Trophoblast cell (in vitro differentiated cells and primary cell): ENCODE measurements around the gene ZBTB37.
"Not testable (repeated sequence)": the region's sequence is repeated elsewhere in the genome, so short reads cannot be mapped to it uniquely, and the experiment has no call there.

Experiments used
- DNase-seq, 2 donors: peaks; one replicate each; pipeline ENCODE4 v3.0.0-alpha.2; 2016
- H2AFZ ChIP-seq: 2 replicates; pipeline ENCODE4 v1.6.1; 2013; ENCODE audit warnings: low read length, moderate library complexity, mild to moderate bottlenecking; ENCODE audit not compliant: insufficient read depth, poor library complexity
- H2AK5ac ChIP-seq: 2 replicates; pipeline ENCODE4 v1.6.1; 2013; ENCODE audit warnings: mild to moderate bottlenecking, low read length
- H2BK120ac ChIP-seq: 2 replicates; pipeline ENCODE4 v1.6.1; 2013; ENCODE audit warnings: low read length, mild to moderate bottlenecking, moderate library complexity; ENCODE audit not compliant: insufficient read depth, poor library complexity
- H2BK12ac ChIP-seq: 2 replicates; pipeline ENCODE4 v1.6.1; 2013; ENCODE audit warnings: mild to moderate bottlenecking, low read length, moderate library complexity
- H2BK5ac ChIP-seq: 2 replicates; pipeline ENCODE4 v1.6.1; 2013; ENCODE audit warnings: low read length, low read depth, moderate library complexity, mild to moderate bottlenecking; ENCODE audit not compliant: poor library complexity
- H3K14ac ChIP-seq: 2 replicates; pipeline ENCODE4 v1.6.1; 2013; ENCODE audit warnings: mild to moderate bottlenecking, low read length
- H3K18ac ChIP-seq: 2 replicates; pipeline ENCODE4 v1.6.1; 2013; ENCODE audit warnings: mild to moderate bottlenecking, low read length
- H3K23ac ChIP-seq: 2 replicates; pipeline ENCODE4 v1.6.1; 2013; ENCODE audit warnings: low read length
- H3K27ac ChIP-seq: 2 replicates; pipeline ENCODE4 v1.5.1; 2013; ENCODE audit warnings: low read depth, mild to moderate bottlenecking, inconsistent platforms, low read length, moderate library complexity
- H3K27me3 ChIP-seq: 2 replicates; pipeline ENCODE4 v1.6.1; 2013; ENCODE audit warnings: inconsistent platforms, mild to moderate bottlenecking, low read length, moderate library complexity; ENCODE audit not compliant: insufficient read depth
- H3K36me3 ChIP-seq, 2 experiments: 1 replicate in 1 of 2; 2 replicates in 1 of 2; pipeline ENCODE4 v1.6.1; 2013; ENCODE audit warnings: low read length in 2 of 2, mild to moderate bottlenecking in 2 of 2, moderate library complexity in 1 of 2; ENCODE audit not compliant: insufficient read depth in 2 of 2, control insufficient read depth in 1 of 2
- H3K4ac ChIP-seq: 2 replicates; pipeline ENCODE4 v1.6.1; 2013; ENCODE audit warnings: low read depth, mild to moderate bottlenecking, low read length, moderate library complexity
- H3K4me1 ChIP-seq, 2 experiments: 1 replicate in 1 of 2; 2 replicates in 1 of 2; pipeline ENCODE4 v1.6.1; 2013; ENCODE audit warnings: low read length in 2 of 2, mild to moderate bottlenecking in 2 of 2, moderate library complexity in 1 of 2; ENCODE audit not compliant: insufficient read depth in 2 of 2, control insufficient read depth in 1 of 2
- H3K4me2 ChIP-seq: 2 replicates; pipeline ENCODE4 v1.6.1; 2013; ENCODE audit warnings: inconsistent platforms, mild to moderate bottlenecking, low read length, moderate library complexity
- H3K4me3 ChIP-seq: 2 replicates; pipeline ENCODE4 v1.5.1; 2013; ENCODE audit warnings: mild to moderate bottlenecking, low read depth, low read length, inconsistent platforms
- H3K79me1 ChIP-seq: one replicate; pipeline ENCODE4 v1.6.1; 2013; ENCODE audit warnings: low read length
- H3K79me2 ChIP-seq: 2 replicates; pipeline ENCODE4 v1.6.1; 2013; ENCODE audit warnings: low read length, mild to moderate bottlenecking; ENCODE audit not compliant: control insufficient read depth, insufficient read depth, poor library complexity
- H3K9ac ChIP-seq: 2 replicates; pipeline ENCODE4 v1.6.1; 2013; ENCODE audit warnings: mild to moderate bottlenecking, low read length
- H3K9me3 ChIP-seq: 2 replicates; pipeline ENCODE4 v1.6.1; 2013; ENCODE audit warnings: low read depth, mild to moderate bottlenecking, control low read depth, inconsistent platforms, low read length; ENCODE audit not compliant: insufficient read depth
- H4K12ac ChIP-seq: 2 replicates; pipeline ENCODE4 v1.6.1; 2013; ENCODE audit warnings: low read depth, mild to moderate bottlenecking, low read length, moderate library complexity
- H4K8ac ChIP-seq: 2 replicates; pipeline ENCODE4 v1.6.1; 2013; ENCODE audit warnings: low read depth, mild to moderate bottlenecking, low read length, moderate library complexity
- H4K91ac ChIP-seq: one replicate; pipeline ENCODE4 v1.6.1; 2013; ENCODE audit warnings: low read depth, mild to moderate bottlenecking, low read length, moderate library complexity
- WGBS: extraction: QIAGEN DNeasy Blood & Tissue Kit; methylation state at CpG from one replicate; pipeline ENCODE4 v1.1.7; 2013; ENCODE audit warnings: missing lambda C conversion rate; ENCODE audit not compliant: insufficient read length, insufficient coverage; ENCODE audit errors: extremely low coverage; 5-methylcytosine and 5-hydroxymethylcytosine counted together

ZBTB37 gene

GRCh38 chr1:173930541-173930940, 62.4 kb downstream of the ZBTB37 start:
- H3K27me3 ChIP-seq, H4K8ac ChIP-seq, H3K23ac ChIP-seq, H3K9ac ChIP-seq, H3K14ac ChIP-seq, H2AFZ ChIP-seq, H3K4me2 ChIP-seq, H3K27ac ChIP-seq, H3K4me1 ChIP-seq, H2AK5ac ChIP-seq, H2BK120ac ChIP-seq, H3K4ac ChIP-seq, H3K36me3 ChIP-seq, H3K18ac ChIP-seq, H2BK12ac ChIP-seq, H3K9me3 ChIP-seq, H4K12ac ChIP-seq, H4K91ac ChIP-seq, H3K79me2 ChIP-seq, H3K79me1 ChIP-seq, H3K4me3 ChIP-seq, DNase-seq, H2BK5ac ChIP-seq: not testable (repeated sequence)
- no CpG with 5 or more reads among the region's 5 CpGs for WGBS

GRCh38 chr1:173934440-173934839, 66.3 kb downstream of the ZBTB37 start:
- no peak overlapping the region for H4K91ac ChIP-seq

GRCh38 chr1:173937062-173937461, 68.9 kb downstream of the ZBTB37 start:
- no peaks in the 10 kb centered on the region for H3K9me3 ChIP-seq
- no peak overlapping the region for H3K4ac ChIP-seq
- no peak overlapping the region for H3K4me3 ChIP-seq
- no peak overlapping the region for H3K23ac ChIP-seq
- no peak overlapping the region for H2BK5ac ChIP-seq
- H2BK120ac ChIP-seq, result no peak overlapping the region
- no peak overlapping the region for H4K8ac ChIP-seq
- no peak overlapping the region for H3K27ac ChIP-seq
- H2AK5ac ChIP-seq, result no peak overlapping the region
- WGBS, result no CpG with 5 or more reads among the region's 2 CpGs
- H3K14ac ChIP-seq, result no peak overlapping the region
- no peak overlapping the region for H3K9ac ChIP-seq
- no peak overlapping the region for H4K12ac ChIP-seq
- H3K79me1 ChIP-seq, result no peaks in the 10 kb centered on the region
- no peaks in the 10 kb centered on the region for H3K4me1 ChIP-seq
- H4K91ac ChIP-seq, result no peak overlapping the region
- H2AFZ ChIP-seq, result no peak overlapping the region
- H3K36me3 ChIP-seq, result peaks cover 13 to 15% of the 10 kb centered on the region in 2 experiments
- no peaks in the 10 kb centered on the region for H3K79me2 ChIP-seq
- no peak overlapping the region for H3K18ac ChIP-seq
- no peak overlapping the region for H3K4me2 ChIP-seq
- H2BK12ac ChIP-seq, result no peak overlapping the region
- H3K27me3 ChIP-seq, result no peaks in the 10 kb centered on the region
- DNase-seq, result no peak

More at GRCh38 chr1:173934440-173934839, 66.3 kb downstream of the ZBTB37 start:
- peak overlapping the region; percentile 21 for H3K23ac ChIP-seq
- no peak overlapping the region for H3K4me2 ChIP-seq
- H3K79me2 ChIP-seq, result no peaks in the 10 kb centered on the region
- no peaks in the 10 kb centered on the region for H3K79me1 ChIP-seq
- no peaks in the 10 kb centered on the region for H3K4me1 ChIP-seq
- no peak overlapping the region for H2BK12ac ChIP-seq
- H4K8ac ChIP-seq, result no peak overlapping the region
- no peaks in the 10 kb centered on the region for H3K9me3 ChIP-seq
- H2AFZ ChIP-seq, result no peak overlapping the region
- H2BK120ac ChIP-seq, result no peak overlapping the region
- no peak overlapping the region for H4K12ac ChIP-seq
- no peak overlapping the region for H3K4me3 ChIP-seq
- no peak overlapping the region for H3K18ac ChIP-seq
- no peak overlapping the region for H2BK5ac ChIP-seq
- H3K27ac ChIP-seq, result no peak overlapping the region
- H3K14ac ChIP-seq, result no peak overlapping the region
- no peak for DNase-seq
- peaks cover 3 to 8% of the 10 kb centered on the region in 2 experiments for H3K36me3 ChIP-seq
- H3K4ac ChIP-seq, result no peak overlapping the region
- no peaks in the 10 kb centered on the region for H3K27me3 ChIP-seq
- H3K9ac ChIP-seq, result no peak overlapping the region
- H2AK5ac ChIP-seq, result no peak overlapping the region
- WGBS, result no CpG with 5 or more reads among the region's 1 CpG

- Histone ChIP-seq H4K12ac (no peak overlapping the region), H3K79me1 (no peaks in the 10 kb centered on the region), H2BK120ac (no peak overlapping the region), H3K9ac (no peak overlapping the region), H2BK5ac (no peak overlapping the region), H4K8ac (no peak overlapping the region), H3K14ac (no peak overlapping the region), H3K4me3 (no peak overlapping the region), H3K4me1 (no peaks in the 10 kb centered on the region), H3K36me3 (peaks cover 32 to 44% of the 10 kb centered on the region in 2 experiments), H3K9me3 (no peaks in the 10 kb centered on the region), H2AK5ac (no peak overlapping the region), H2BK12ac (no peak overlapping the region), H3K23ac (no peak overlapping the region), H3K4ac (no peak overlapping the region), H3K18ac (no peak overlapping the region), H4K91ac (no peak overlapping the region), H3K27ac (no peak overlapping the region), H3K79me2 (no peaks in the 10 kb centered on the region), H3K4me2 (no peak overlapping the region), H3K27me3 (no peaks in the 10 kb centered on the region), H2AFZ (no peak overlapping the region)
- WGBS, result no CpG with 5 or more reads among the region's 4 CpGs
- DNase-seq, result peak in 1 of 2 donors; percentile 33
These were observed 78.3 kb downstream of the ZBTB37 start for GRCh38 chr1:173946380-173946921.
